Astrocyte (in vitro differentiated cells and primary cell): ENCODE data around the gene PPIL4. TPM values are rescaled to one million over a fixed set of nuclear protein-coding genes. Genes with fewer than 3 reads are reported as not detected.
A peak's percentile ranks its signal among the peaks of the same experiment; 100 is the strongest.
"Not testable (repeated sequence)": the region's sequence is repeated elsewhere in the genome, so short reads cannot be mapped to it uniquely, and the experiment has no call there.

ENCODE experiments used
- DNase-seq: peaks from one replicate; pipeline ENCODE4 v3.0.0-alpha.2; 2010; ENCODE audit warnings: low read depth
- FAIRE-seq: peaks from 2 replicates; lab custom pipeline; 2011; peaks lifted over from hg19 to GRCh38; lab: Jason Lieb, UNC
- H2AFZ ChIP-seq: 2 replicates; pipeline ENCODE4 v1.6.0; 2012; ENCODE audit warnings: low read depth, low read length, inconsistent platforms
- H3K27ac ChIP-seq: 2 replicates; pipeline ENCODE4 v1.5.1; 2011; ENCODE audit warnings: low read depth, low read length, inconsistent platforms
- H3K27me3 ChIP-seq: 2 replicates; pipeline ENCODE4 v1.6.0; 2011; ENCODE audit warnings: low read length, inconsistent platforms; ENCODE audit not compliant: insufficient read depth
- H3K36me3 ChIP-seq: 2 replicates; pipeline ENCODE4 v1.5.1; 2011; ENCODE audit warnings: low read length, inconsistent platforms; ENCODE audit not compliant: insufficient read depth
- H3K4me1 ChIP-seq: 2 replicates; pipeline ENCODE4 v1.5.1; 2011; ENCODE audit warnings: low read length, inconsistent platforms; ENCODE audit not compliant: insufficient read depth
- H3K4me2 ChIP-seq: 2 replicates; pipeline ENCODE4 v1.6.0; 2012; ENCODE audit warnings: low read length, inconsistent platforms
- H3K4me3 ChIP-seq: 2 replicates; pipeline ENCODE4 v1.5.1; 2011; ENCODE audit warnings: low read depth, mild to moderate bottlenecking, low read length, inconsistent platforms; ENCODE audit not compliant: insufficient read depth
- H3K79me2 ChIP-seq: 2 replicates; pipeline ENCODE4 v1.6.0; 2012; ENCODE audit warnings: mild to moderate bottlenecking, low read length, inconsistent platforms; ENCODE audit not compliant: insufficient read depth
- H3K9ac ChIP-seq: 2 replicates; pipeline ENCODE4 v1.6.0; 2012; ENCODE audit warnings: mild to moderate bottlenecking, low read length, inconsistent platforms
- H3K9me3 ChIP-seq: 2 replicates; pipeline ENCODE4 v1.5.1; 2012; ENCODE audit warnings: low read depth, mild to moderate bottlenecking, low read length, inconsistent platforms; ENCODE audit not compliant: insufficient read depth
- H4K20me1 ChIP-seq: 2 replicates; pipeline ENCODE4 v1.6.0; 2012; ENCODE audit warnings: low read length, inconsistent platforms; ENCODE audit not compliant: insufficient read depth
- H3K27ac Mint-ChIP-seq: one replicate; pipeline ENCODE4 v1.8.0; 2021; ENCODE audit warnings: mild to moderate bottlenecking, mixed read lengths; ENCODE audit not compliant: unreplicated experiment
- H3K27me3 Mint-ChIP-seq: one replicate; pipeline ENCODE4 v1.8.0; 2021; ENCODE audit warnings: low read depth, mixed read lengths; ENCODE audit not compliant: unreplicated experiment
- H3K36me3 Mint-ChIP-seq: one replicate; pipeline ENCODE4 v1.8.0; 2021; ENCODE audit warnings: low read depth, mixed read lengths; ENCODE audit not compliant: unreplicated experiment
- H3K4me1 Mint-ChIP-seq: one replicate; pipeline ENCODE4 v1.8.0; 2021; ENCODE audit warnings: low read depth, mixed read lengths; ENCODE audit not compliant: unreplicated experiment
- H3K4me3 Mint-ChIP-seq: one replicate; pipeline ENCODE4 v1.8.0; 2021; ENCODE audit warnings: mild to moderate bottlenecking, moderate library complexity, mixed read lengths; ENCODE audit not compliant: unreplicated experiment
- H3K9me3 Mint-ChIP-seq: one replicate; pipeline ENCODE4 v1.8.0; 2021; ENCODE audit warnings: mild to moderate bottlenecking, mixed read lengths; ENCODE audit not compliant: unreplicated experiment
- EZH2 ChIP-seq: IDR thresholded peaks from 2 replicates; pipeline ENCODE4 v1.6.1; 2012; ENCODE audit warnings: mild to moderate bottlenecking, low read length, inconsistent platforms; ENCODE audit not compliant: insufficient read depth
- total RNA-seq: library from RNA; stranded (reverse); gene quantifications from 2 replicates; pipeline ENCODE4 v1.2.1, GENCODE V29; 2021
- TF ChIP-seq, protein P1 (sequence below): IDR thresholded peaks from 2 replicates; pipeline ENCODE4 v1.5.1; 2011; ENCODE audit warnings: low read depth, mild to moderate bottlenecking, inconsistent platforms, low read length, moderate library complexity; ENCODE audit not compliant: insufficient read depth

The PPIL4 gene
- total RNA-seq, 1 donor from 2014 or later = 39.2 TPM

DNA sequence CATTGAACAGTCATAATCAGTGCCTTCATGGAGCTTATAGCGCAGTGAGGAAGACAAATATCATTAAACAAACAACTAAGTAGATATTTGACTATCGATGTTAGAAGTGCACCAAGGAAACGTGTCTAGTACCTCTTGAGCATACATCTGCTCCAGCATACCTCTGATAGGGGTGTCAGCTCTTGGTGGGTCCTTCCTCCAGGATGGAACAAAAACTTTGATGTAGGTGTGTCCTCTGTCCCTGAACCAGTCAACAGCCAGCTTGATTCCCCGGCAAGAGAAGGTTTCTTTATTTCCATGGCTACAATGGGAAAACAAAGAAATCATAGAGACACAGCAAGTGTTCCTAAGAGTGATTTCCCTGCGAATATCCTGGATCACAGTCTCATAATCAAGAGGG is 84.2 kb downstream of the PPIL4 start:
- H3K36me3 ChIP-seq = no peaks in the 10 kb centered on the region
- DNase-seq = no peak
- H3K27me3 Mint-ChIP-seq = peaks cover 15% of the 10 kb centered on the region
- no peak for FAIRE-seq
- no peak overlapping the region for H3K4me3 Mint-ChIP-seq
- no peak overlapping the region for H2AFZ ChIP-seq
- no peaks in the 10 kb centered on the region for H3K79me2 ChIP-seq
- H3K9me3 ChIP-seq = no peaks in the 10 kb centered on the region
- H3K4me1 Mint-ChIP-seq = peaks cover 3% of the 10 kb centered on the region
- H3K9me3 Mint-ChIP-seq = peaks cover 4% of the 10 kb centered on the region
- H3K27me3 ChIP-seq = no peaks in the 10 kb centered on the region
- H3K27ac ChIP-seq = no peak overlapping the region
- H4K20me1 ChIP-seq = no peaks in the 10 kb centered on the region
- no peak overlapping the region for H3K9ac ChIP-seq
- H3K4me1 ChIP-seq = peaks cover 5% of the 10 kb centered on the region
- H3K27ac Mint-ChIP-seq = no peak overlapping the region
- no peak overlapping the region for H3K4me2 ChIP-seq
- peaks cover 2% of the 10 kb centered on the region for H3K36me3 Mint-ChIP-seq
- no peak overlapping the region for H3K4me3 ChIP-seq
- TF ChIP-seq EZH2 = no peak
- TF ChIP-seq, protein P1, sequence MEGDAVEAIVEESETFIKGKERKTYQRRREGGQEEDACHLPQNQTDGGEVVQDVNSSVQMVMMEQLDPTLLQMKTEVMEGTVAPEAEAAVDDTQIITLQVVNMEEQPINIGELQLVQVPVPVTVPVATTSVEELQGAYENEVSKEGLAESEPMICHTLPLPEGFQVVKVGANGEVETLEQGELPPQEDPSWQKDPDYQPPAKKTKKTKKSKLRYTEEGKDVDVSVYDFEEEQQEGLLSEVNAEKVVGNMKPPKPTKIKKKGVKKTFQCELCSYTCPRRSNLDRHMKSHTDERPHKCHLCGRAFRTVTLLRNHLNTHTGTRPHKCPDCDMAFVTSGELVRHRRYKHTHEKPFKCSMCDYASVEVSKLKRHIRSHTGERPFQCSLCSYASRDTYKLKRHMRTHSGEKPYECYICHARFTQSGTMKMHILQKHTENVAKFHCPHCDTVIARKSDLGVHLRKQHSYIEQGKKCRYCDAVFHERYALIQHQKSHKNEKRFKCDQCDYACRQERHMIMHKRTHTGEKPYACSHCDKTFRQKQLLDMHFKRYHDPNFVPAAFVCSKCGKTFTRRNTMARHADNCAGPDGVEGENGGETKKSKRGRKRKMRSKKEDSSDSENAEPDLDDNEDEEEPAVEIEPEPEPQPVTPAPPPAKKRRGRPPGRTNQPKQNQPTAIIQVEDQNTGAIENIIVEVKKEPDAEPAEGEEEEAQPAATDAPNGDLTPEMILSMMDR = no peak

DNA sequence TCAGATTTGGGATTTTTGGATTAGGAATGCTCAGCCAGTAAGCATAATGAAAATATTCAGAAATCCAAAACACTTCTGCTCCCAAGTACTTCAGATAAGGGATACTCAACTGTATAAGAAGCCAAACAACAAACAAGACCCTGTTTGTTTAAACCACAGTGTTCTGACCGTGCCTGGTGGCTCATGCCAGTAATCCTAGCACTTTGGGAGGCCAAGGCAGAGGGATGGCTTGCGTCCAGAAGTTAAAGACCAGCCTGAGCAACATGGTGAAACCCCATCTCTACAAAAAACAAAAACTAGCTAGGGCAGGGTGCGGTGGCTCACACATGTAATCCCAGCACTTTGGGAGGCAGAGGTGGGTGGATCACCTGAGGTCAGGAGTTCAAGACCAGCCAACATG is 85.6 kb downstream of the PPIL4 start:
- not testable (repeated sequence) for H3K4me1 ChIP-seq, H3K79me2 ChIP-seq, FAIRE-seq

DNA sequence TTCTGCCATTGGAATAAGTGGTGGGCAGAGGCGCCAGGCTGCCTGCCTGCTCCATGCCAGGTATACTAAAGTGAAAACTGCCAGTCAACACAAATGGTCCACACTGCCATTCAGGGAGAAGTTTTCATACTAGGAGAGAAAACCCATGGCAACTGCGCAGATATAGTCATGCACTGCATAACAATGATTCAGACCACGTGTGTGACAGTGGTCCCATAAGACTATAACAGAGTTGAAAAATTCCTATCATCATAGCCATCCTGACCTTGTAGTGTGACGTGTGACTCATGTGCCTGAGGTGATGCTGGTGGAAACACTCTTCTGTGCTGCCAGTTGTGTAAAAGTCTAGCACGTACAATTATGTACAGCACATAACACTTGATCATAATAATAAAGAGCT is 86.1 kb downstream of the PPIL4 start:
- no peak overlapping the region for H3K27ac Mint-ChIP-seq

More for the DNA sequence above, 85.6 kb downstream of the PPIL4 start:
- H2AFZ ChIP-seq, H3K36me3 ChIP-seq, H3K9ac ChIP-seq, H3K9me3 ChIP-seq, H4K20me1 ChIP-seq, H3K4me3 ChIP-seq, H3K4me1 Mint-ChIP-seq, H3K36me3 Mint-ChIP-seq, H3K27me3 ChIP-seq, H3K9me3 Mint-ChIP-seq, H3K4me2 ChIP-seq, DNase-seq, H3K27ac Mint-ChIP-seq, H3K4me3 Mint-ChIP-seq: not testable (repeated sequence)
- H3K27ac ChIP-seq = peak overlapping the region; percentile 8
- H3K27me3 Mint-ChIP-seq = peaks cover 17% of the 10 kb centered on the region

More for the DNA sequence above, 86.1 kb downstream of the PPIL4 start:
- TF ChIP-seq, protein P1 = no peak
- no peak for TF ChIP-seq EZH2
- Mint-ChIP-seq H3K4me3 (no peak overlapping the region), H3K4me1 (peaks cover 3% of the 10 kb centered on the region), H3K36me3 (peaks cover 2% of the 10 kb centered on the region), H3K9me3 (peaks cover 4% of the 10 kb centered on the region), H3K27me3 (peaks cover 22% of the 10 kb centered on the region)
- Histone ChIP-seq H3K4me2 (peak overlapping the region; percentile 33), H3K27me3 (no peaks in the 10 kb centered on the region), H3K36me3 (no peaks in the 10 kb centered on the region), H3K4me3 (no peak overlapping the region), H3K9ac (no peak overlapping the region), H3K79me2 (no peaks in the 10 kb centered on the region), H3K9me3 (no peaks in the 10 kb centered on the region), H3K4me1 (peaks cover 5% of the 10 kb centered on the region), H2AFZ (no peak overlapping the region), H4K20me1 (no peaks in the 10 kb centered on the region), H3K27ac (no peak overlapping the region)
- DNase-seq (peak; percentile 22), FAIRE-seq (no peak)
